ENCODE data around the gene SFMBT1. TPM values are rescaled to one million over a fixed set of nuclear protein-coding genes. Genes with fewer than 3 reads are reported as not detected.

The SFMBT1 gene
- total and polyA plus RNA-seq, 2 experiments from 2014 or later = 8.5 to 18.1 TPM

GRCh38 chr3:52859686-52860423 is 186.0 kb downstream of the SFMBT1 start:
- Histone ChIP-seq H3K4me1 (ENCODE audit: insufficient read depth) (no peaks in the 10 kb centered on the region), H3K4me3 (no peak overlapping the region), H3K27ac (no peak overlapping the region), H3K4me2 (no peak overlapping the region), H3K27me3 (no peaks in the 10 kb centered on the region), H3K79me2 (no peaks in the 10 kb centered on the region), H3K9me3 (ENCODE audit: low read depth) (no peaks in the 10 kb centered on the region), H3K36me3 (replicated peaks; ENCODE audit: insufficient read depth, low read depth) (no peaks in the 10 kb centered on the region), H2AFZ (no peak overlapping the region), H3K9me2 (replicated peaks; ENCODE audit: insufficient read depth) (no peaks in the 10 kb centered on the region), H4K20me1 (ENCODE audit: insufficient read depth, poor library complexity, severe bottlenecking) (no peaks in the 10 kb centered on the region)
- TF ChIP-seq CTCF (IDR thresholded peaks at IDR 0.05; ENCODE audit: poor library complexity) (no peak), EZH2 (IDR thresholded peaks at IDR 0.05; ENCODE audit: borderline replicate concordance) (no peak), EZH2phosphoT487 (IDR thresholded peaks at IDR 0.05; ENCODE audit: low read depth, severe bottlenecking, unreplicated experiment) (no peak)
- no peak for DNase-seq (ENCODE audit: low spot score)
- WGBS (ENCODE audit: low lambda C conversion rate, missing lambda C conversion rate) = 92% methylated on average over 8 of the region's 8 CpGs

GRCh38 chr3:52857864-52858263 is 188.0 kb downstream of the SFMBT1 start:
- DNase-seq (ENCODE audit: low spot score) = no peak
- TF ChIP-seq CTCF (IDR thresholded peaks at IDR 0.05; ENCODE audit: poor library complexity) = no peak
- TF ChIP-seq EZH2 (IDR thresholded peaks at IDR 0.05; ENCODE audit: borderline replicate concordance) = no peak
- no peak for TF ChIP-seq EZH2phosphoT487 (IDR thresholded peaks at IDR 0.05; ENCODE audit: low read depth, severe bottlenecking, unreplicated experiment)
- Histone ChIP-seq H4K20me1 (ENCODE audit: insufficient read depth, poor library complexity, severe bottlenecking) (no peaks in the 10 kb centered on the region), H3K9me3 (ENCODE audit: low read depth) (no peaks in the 10 kb centered on the region), H3K4me2 (no peak overlapping the region), H2AFZ (no peak overlapping the region), H3K27me3 (no peaks in the 10 kb centered on the region), H3K27ac (no peak overlapping the region), H3K36me3 (replicated peaks; ENCODE audit: insufficient read depth, low read depth) (no peaks in the 10 kb centered on the region), H3K4me3 (no peak overlapping the region), H3K4me1 (ENCODE audit: insufficient read depth) (no peaks in the 10 kb centered on the region), H3K9me2 (replicated peaks; ENCODE audit: insufficient read depth) (no peaks in the 10 kb centered on the region), H3K79me2 (no peaks in the 10 kb centered on the region)
- 89% methylated on average over 5 of the region's 5 CpGs for WGBS (ENCODE audit: low lambda C conversion rate, missing lambda C conversion rate)

GRCh38 chr3:52857133-52857532 is 188.7 kb downstream of the SFMBT1 start:
- 68% methylated on average over 3 of the region's 3 CpGs for WGBS (ENCODE audit: low lambda C conversion rate, missing lambda C conversion rate)
- H3K9me2 ChIP-seq (replicated peaks; ENCODE audit: insufficient read depth) = no peaks in the 10 kb centered on the region
- no peaks in the 10 kb centered on the region for H4K20me1 ChIP-seq (ENCODE audit: insufficient read depth, poor library complexity, severe bottlenecking)
- H3K79me2 ChIP-seq = no peaks in the 10 kb centered on the region
- H3K36me3 ChIP-seq (replicated peaks; ENCODE audit: insufficient read depth, low read depth) = no peaks in the 10 kb centered on the region
- no peaks in the 10 kb centered on the region for H3K4me1 ChIP-seq (ENCODE audit: insufficient read depth)
- H3K4me2 ChIP-seq = no peak overlapping the region
- H3K27ac ChIP-seq = no peak overlapping the region
- H2AFZ ChIP-seq = no peak overlapping the region
- H3K4me3 ChIP-seq = no peak overlapping the region
- H3K9me3 ChIP-seq (ENCODE audit: low read depth) = no peaks in the 10 kb centered on the region
- TF ChIP-seq EZH2 (IDR thresholded peaks at IDR 0.05; ENCODE audit: borderline replicate concordance) (no peak), CTCF (IDR thresholded peaks at IDR 0.05; ENCODE audit: poor library complexity) (no peak), EZH2phosphoT487 (IDR thresholded peaks at IDR 0.05; ENCODE audit: low read depth, severe bottlenecking, unreplicated experiment) (no peak)
- no peak for DNase-seq (ENCODE audit: low spot score)
- H3K27me3 ChIP-seq = no peaks in the 10 kb centered on the region

Measured in hepatocyte (in vitro differentiated cells).